Nephron (organoid): ENCODE measurements around the gene ALMS1.

ENCODE experiments used
- H3K27ac Mint-ChIP-seq, 3 experiments: 2 replicates each; pipeline ENCODE4 v1.8.0; 2020; ENCODE audit warnings: mixed read lengths in 3 of 3, mild to moderate bottlenecking in 2 of 3, moderate library complexity in 1 of 3
- H3K27me3 Mint-ChIP-seq: 2 replicates; pipeline ENCODE4 v1.8.0; 2021; ENCODE audit warnings: low read depth, mild to moderate bottlenecking, moderate library complexity, mixed read lengths
- H3K36me3 Mint-ChIP-seq: 2 replicates; pipeline ENCODE4 v1.8.0; 2020; ENCODE audit warnings: low read depth, mixed read lengths
- H3K4me1 Mint-ChIP-seq: 2 replicates; pipeline ENCODE4 v1.8.0; 2020; ENCODE audit warnings: mixed read lengths
- H3K4me3 Mint-ChIP-seq, 3 experiments: 2 replicates each; pipeline ENCODE4 v1.8.0; 2020; ENCODE audit warnings: mild to moderate bottlenecking in 3 of 3, mixed read lengths in 3 of 3, moderate library complexity in 2 of 3
- H3K9me3 Mint-ChIP-seq: 2 replicates; pipeline ENCODE4 v1.8.0; 2020; ENCODE audit warnings: mixed read lengths
- CTCF ChIP-seq, 3 experiments: fragments of 200-600 bp; sonication (generic); IDR thresholded peaks; one replicate each; pipeline ENCODE4 v1.5.0; 2021; ENCODE audit warnings: antibody characterized with exemption in 3 of 3; ENCODE audit not compliant: unreplicated experiment in 3 of 3

Gene ALMS1

GRCh38 chr2:73370348-73370747, 15.3 kb upstream of the ALMS1 start:
- Mint-ChIP-seq H3K9me3 (no peaks in the 10 kb centered on the region), H3K36me3 (no peaks in the 10 kb centered on the region), H3K4me3 (no peak overlapping the region), H3K27me3 (peaks cover 40% of the 10 kb centered on the region), H3K4me1 (no peaks in the 10 kb centered on the region), H3K27ac (no peak overlapping the region)
- no peak for TF ChIP-seq CTCF (IDR thresholded peaks at IDR 0.05; ENCODE audit: unreplicated experiment in 3 of 3)

- no peak overlapping the region for H3K4me3 Mint-ChIP-seq
- TF ChIP-seq CTCF (IDR thresholded peaks at IDR 0.05; ENCODE audit: unreplicated experiment in 3 of 3), result no peak
- no peaks in the 10 kb centered on the region for H3K9me3 Mint-ChIP-seq
- H3K4me1 Mint-ChIP-seq, result no peaks in the 10 kb centered on the region
- no peak overlapping the region for H3K27ac Mint-ChIP-seq
- H3K36me3 Mint-ChIP-seq, result no peaks in the 10 kb centered on the region
- H3K27me3 Mint-ChIP-seq, result peaks cover 59% of the 10 kb centered on the region
Measured at GRCh38 chr2:73373344-73373743, 12.3 kb upstream of the ALMS1 start.

GRCh38 chr2:73374269-73374668, 11.4 kb upstream of the ALMS1 start:
- H3K36me3 Mint-ChIP-seq, result no peaks in the 10 kb centered on the region
- no peak for TF ChIP-seq CTCF (IDR thresholded peaks at IDR 0.05; ENCODE audit: unreplicated experiment in 3 of 3)
- H3K27me3 Mint-ChIP-seq, result peaks cover 60% of the 10 kb centered on the region
- no peaks in the 10 kb centered on the region for H3K4me1 Mint-ChIP-seq
- no peak overlapping the region for H3K4me3 Mint-ChIP-seq
- H3K27ac Mint-ChIP-seq, result no peak overlapping the region
- no peaks in the 10 kb centered on the region for H3K9me3 Mint-ChIP-seq

GRCh38 chr2:73376681-73377080, 9.0 kb upstream of the ALMS1 start:
- Mint-ChIP-seq H3K4me3 (no peak overlapping the region), H3K27me3 (peaks cover 67% of the 10 kb centered on the region), H3K4me1 (no peaks in the 10 kb centered on the region), H3K36me3 (no peaks in the 10 kb centered on the region), H3K9me3 (no peaks in the 10 kb centered on the region), H3K27ac (no peak overlapping the region)
- TF ChIP-seq CTCF (IDR thresholded peaks at IDR 0.05; ENCODE audit: unreplicated experiment in 3 of 3), result no peak

GRCh38 chr2:73383036-73383435, 2.6 kb upstream of the ALMS1 start:
- Mint-ChIP-seq H3K9me3 (no peaks in the 10 kb centered on the region), H3K27ac (no peak overlapping the region), H3K36me3 (peaks cover 5% of the 10 kb centered on the region), H3K27me3 (peaks cover 43% of the 10 kb centered on the region), H3K4me3 (no peak overlapping the region), H3K4me1 (peaks cover 23% of the 10 kb centered on the region)
- TF ChIP-seq CTCF (IDR thresholded peaks at IDR 0.05; ENCODE audit: unreplicated experiment in 3 of 3), result no peak

- TF ChIP-seq CTCF (IDR thresholded peaks at IDR 0.05; ENCODE audit: unreplicated experiment in 3 of 3), result no peak
- H3K27ac Mint-ChIP-seq, result peak overlapping the region; percentile 91 to 99 (median 98)
- H3K4me3 Mint-ChIP-seq, result peak overlapping the region; percentile 97 to 98 (median 97)
- peaks cover 23% of the 10 kb centered on the region for H3K4me1 Mint-ChIP-seq
- no peaks in the 10 kb centered on the region for H3K9me3 Mint-ChIP-seq
- H3K36me3 Mint-ChIP-seq, result peaks cover 7% of the 10 kb centered on the region
- H3K27me3 Mint-ChIP-seq, result peaks cover 31% of the 10 kb centered on the region
Measured at GRCh38 chr2:73385123-73385503, 523 bp upstream of the ALMS1 start.
